ENCODE measurements around the gene KBTBD13. TPM values are rescaled to one million over a fixed set of nuclear protein-coding genes. Genes with fewer than 3 reads are reported as not detected.

KBTBD13 gene
- total RNA-seq, 1 donor from 2014 or later: not detected

DNA sequence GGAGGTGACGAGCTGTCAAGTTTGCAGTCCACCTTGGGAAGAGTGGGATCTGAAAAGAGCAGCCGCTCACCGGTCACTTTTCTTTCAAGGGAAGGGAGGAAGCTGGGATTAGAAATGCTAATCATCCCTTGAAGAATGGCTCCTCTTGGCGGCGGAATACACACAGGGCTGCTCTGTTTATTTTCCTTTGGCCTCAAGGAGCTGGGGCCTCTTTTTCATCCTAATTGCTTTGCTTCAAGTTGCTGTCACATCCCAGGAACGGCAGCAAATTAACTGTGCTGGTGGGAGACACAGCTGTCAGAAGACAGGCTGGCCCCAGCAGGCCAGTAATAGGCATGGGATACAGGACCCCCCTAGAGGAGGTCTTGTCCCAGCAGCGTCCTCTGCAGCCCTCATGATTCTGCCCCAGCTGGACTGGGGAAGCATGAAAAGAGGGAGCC lies 6.7 kb downstream of the KBTBD13 start:
- no peak for DNase-seq (ENCODE audit: extremely low spot score in 2 of 2)
- Histone ChIP-seq H3K9me3 (no peaks in the 10 kb centered on the region), H3K4me1 (peaks cover 40% of the 10 kb centered on the region), H3K27ac (no peak overlapping the region), H3K4me3 (no peak overlapping the region), H3K36me3 (no peaks in the 10 kb centered on the region), H3K27me3 (no peaks in the 10 kb centered on the region)
- intact Hi-C loops (cut with DNase I): no loop called here
- TF ChIP-seq, protein P1, sequence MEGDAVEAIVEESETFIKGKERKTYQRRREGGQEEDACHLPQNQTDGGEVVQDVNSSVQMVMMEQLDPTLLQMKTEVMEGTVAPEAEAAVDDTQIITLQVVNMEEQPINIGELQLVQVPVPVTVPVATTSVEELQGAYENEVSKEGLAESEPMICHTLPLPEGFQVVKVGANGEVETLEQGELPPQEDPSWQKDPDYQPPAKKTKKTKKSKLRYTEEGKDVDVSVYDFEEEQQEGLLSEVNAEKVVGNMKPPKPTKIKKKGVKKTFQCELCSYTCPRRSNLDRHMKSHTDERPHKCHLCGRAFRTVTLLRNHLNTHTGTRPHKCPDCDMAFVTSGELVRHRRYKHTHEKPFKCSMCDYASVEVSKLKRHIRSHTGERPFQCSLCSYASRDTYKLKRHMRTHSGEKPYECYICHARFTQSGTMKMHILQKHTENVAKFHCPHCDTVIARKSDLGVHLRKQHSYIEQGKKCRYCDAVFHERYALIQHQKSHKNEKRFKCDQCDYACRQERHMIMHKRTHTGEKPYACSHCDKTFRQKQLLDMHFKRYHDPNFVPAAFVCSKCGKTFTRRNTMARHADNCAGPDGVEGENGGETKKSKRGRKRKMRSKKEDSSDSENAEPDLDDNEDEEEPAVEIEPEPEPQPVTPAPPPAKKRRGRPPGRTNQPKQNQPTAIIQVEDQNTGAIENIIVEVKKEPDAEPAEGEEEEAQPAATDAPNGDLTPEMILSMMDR (IDR thresholded peaks at IDR 0.05): peak in 1 of 3 experiments; percentile 29
- TF ChIP-seq POLR2A (IDR thresholded peaks at IDR 0.05): no peak

DNA sequence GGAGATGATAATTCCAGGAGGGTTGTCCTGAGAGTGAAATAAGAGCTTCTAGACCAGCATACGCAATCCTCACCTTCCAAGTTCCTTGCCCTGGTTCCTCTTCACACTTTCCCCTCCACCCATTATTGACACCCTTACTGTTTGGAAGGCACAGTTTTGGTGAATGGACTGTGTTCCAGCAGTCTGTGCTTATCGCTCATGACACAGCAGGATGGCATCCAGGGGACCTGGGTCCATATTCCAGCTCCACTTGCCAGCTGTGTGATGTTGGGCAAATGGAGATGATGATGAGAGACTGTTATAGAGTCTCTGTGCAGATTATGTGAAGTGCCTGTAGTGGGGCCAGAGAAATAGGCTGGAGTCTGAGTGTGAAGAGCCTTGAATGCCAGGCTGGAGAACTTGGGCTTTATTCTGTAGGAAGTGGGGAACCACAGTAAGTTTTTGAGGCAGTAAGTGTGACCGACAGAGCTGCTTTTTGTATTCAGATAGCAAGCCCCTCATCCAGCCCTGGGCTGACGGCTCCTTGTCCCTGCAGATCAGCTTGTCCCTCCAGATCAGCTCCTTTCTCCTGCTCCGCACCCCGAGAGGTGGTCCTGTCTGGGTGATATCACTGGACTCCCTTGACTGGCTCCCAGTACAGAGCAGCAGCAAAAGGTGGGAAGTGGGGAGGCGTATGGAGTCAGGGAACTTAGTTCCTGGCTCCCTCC lies 8.1 kb downstream of the KBTBD13 start:
- DNase-seq (ENCODE audit: extremely low spot score in 2 of 2): no peak
- intact Hi-C loops (cut with DNase I): loop anchor here (5.0 kb wide), 1 partner anchor 32 kb away; no protein-coding TSS in a partner anchor
- peak overlapping the region; percentile 58 for H3K27ac ChIP-seq

DNA sequence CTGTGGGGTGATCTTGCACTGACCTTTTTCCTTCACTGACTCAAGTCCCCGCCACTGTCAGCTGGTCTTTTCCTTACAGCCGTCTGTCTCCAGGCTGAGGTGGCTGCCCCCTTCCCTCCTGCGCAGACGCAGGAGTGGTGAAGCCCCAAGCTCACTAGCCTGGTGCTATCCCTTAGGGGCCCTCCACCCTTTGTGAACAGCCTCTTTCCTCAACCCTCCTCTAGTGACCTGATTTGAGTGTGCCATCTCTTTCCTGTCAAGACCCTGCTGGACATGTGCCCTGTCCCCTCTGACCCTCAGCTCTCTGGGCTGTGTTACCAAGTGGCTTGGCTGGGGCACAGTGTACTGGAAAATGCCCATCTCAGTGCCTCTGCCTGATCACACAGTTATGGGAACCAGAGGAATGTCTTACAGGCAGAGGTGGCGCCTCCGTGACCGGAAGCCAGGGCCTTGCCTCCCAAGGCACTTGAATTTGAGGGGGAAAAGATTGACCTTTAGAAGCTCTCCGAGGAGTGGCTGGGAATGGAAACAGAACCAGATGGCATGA lies 8.7 kb downstream of the KBTBD13 start:
- intact Hi-C loops (cut with DNase I): loop anchor here (5.0 kb wide), 1 partner anchor 33 kb away; no protein-coding TSS in a partner anchor
- no peaks in the 10 kb centered on the region for H3K36me3 ChIP-seq

More for the DNA sequence above, 8.1 kb downstream of the KBTBD13 start:
- TF ChIP-seq POLR2A (IDR thresholded peaks at IDR 0.05): no peak
- TF ChIP-seq, protein P1 (IDR thresholded peaks at IDR 0.05): no peak
- Histone ChIP-seq H3K4me1 (peaks cover 54% of the 10 kb centered on the region), H3K4me3 (no peak overlapping the region), H3K36me3 (no peaks in the 10 kb centered on the region), H3K9me3 (no peaks in the 10 kb centered on the region), H3K27me3 (no peaks in the 10 kb centered on the region)

DNA sequence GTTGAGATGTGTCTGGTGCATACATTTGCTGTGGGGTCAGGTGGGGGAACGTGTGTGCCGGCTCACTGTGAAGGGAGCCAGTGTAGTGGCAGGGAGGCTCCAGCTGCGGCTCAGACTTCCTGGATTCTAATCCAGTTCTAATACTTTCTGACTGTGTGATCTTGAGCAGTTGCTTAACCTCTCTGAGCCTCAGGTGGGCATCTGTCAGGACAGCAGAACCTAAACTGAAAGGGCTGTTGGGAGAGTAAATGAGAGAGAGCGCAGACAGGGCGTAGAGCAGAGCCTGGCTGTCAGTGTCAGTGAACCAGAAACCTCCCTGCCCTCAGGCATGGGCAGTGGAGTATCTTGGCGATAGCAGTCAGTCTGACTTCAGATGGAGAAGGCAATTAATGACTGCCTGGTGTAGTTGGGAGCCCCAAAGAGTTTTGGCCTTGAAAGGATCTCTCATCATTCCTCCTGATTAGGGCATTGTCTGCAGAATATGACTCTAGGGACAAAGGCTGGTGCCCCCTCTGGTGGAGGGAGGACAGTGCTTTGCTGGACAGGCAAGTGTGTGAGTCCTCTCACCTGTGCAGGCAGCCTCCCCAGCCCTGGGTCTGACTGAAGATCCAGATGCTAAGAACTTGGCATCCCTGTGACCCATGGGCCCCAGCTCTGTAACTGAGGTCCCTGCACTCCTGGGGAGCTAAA lies 9.6 kb downstream of the KBTBD13 start:
- DNase-seq (ENCODE audit: extremely low spot score in 2 of 2): no peak
- H3K27ac ChIP-seq: peak overlapping the region; percentile 58
- no peaks in the 10 kb centered on the region for H3K9me3 ChIP-seq
- TF ChIP-seq POLR2AphosphoS5 (IDR thresholded peaks at IDR 0.05; ENCODE audit: insufficient read depth in 1 of 2, low read depth in 1 of 2) (no peak), POLR2A (IDR thresholded peaks at IDR 0.05) (no peak)
- TF ChIP-seq, protein P1 (IDR thresholded peaks at IDR 0.05): no peak
- intact Hi-C loops (cut with DNase I): loop anchor here (5.0 kb wide), 1 partner anchor 34 kb away; no protein-coding TSS in a partner anchor
- H3K27me3 ChIP-seq: no peaks in the 10 kb centered on the region
- peaks cover 54% of the 10 kb centered on the region for H3K4me1 ChIP-seq
- H3K36me3 ChIP-seq: no peaks in the 10 kb centered on the region
- no peak overlapping the region for H3K4me3 ChIP-seq

More for the DNA sequence above, 8.7 kb downstream of the KBTBD13 start:
- Histone ChIP-seq H3K9me3 (no peaks in the 10 kb centered on the region), H3K4me3 (no peak overlapping the region), H3K27ac (peak overlapping the region; percentile 58), H3K27me3 (no peaks in the 10 kb centered on the region), H3K4me1 (peaks cover 54% of the 10 kb centered on the region)
- TF ChIP-seq POLR2A (IDR thresholded peaks at IDR 0.05) (no peak), POLR2AphosphoS5 (IDR thresholded peaks at IDR 0.05; ENCODE audit: insufficient read depth in 1 of 2, low read depth in 1 of 2) (no peak)
- TF ChIP-seq, protein P1 (IDR thresholded peaks at IDR 0.05): no peak
- no peak for DNase-seq (ENCODE audit: extremely low spot score in 2 of 2)
